HG02870 (cell line): ENCODE data around the gene KPRP.

Experiments used
- ATAC-seq: cut with Tn5 transposase; IDR thresholded peaks from one replicate; pipeline ENCODE4 v1.9.1; 2021; ENCODE audit warnings: mild to moderate bottlenecking, moderate library complexity; ENCODE audit not compliant: unreplicated experiment

The KPRP gene

DNA sequence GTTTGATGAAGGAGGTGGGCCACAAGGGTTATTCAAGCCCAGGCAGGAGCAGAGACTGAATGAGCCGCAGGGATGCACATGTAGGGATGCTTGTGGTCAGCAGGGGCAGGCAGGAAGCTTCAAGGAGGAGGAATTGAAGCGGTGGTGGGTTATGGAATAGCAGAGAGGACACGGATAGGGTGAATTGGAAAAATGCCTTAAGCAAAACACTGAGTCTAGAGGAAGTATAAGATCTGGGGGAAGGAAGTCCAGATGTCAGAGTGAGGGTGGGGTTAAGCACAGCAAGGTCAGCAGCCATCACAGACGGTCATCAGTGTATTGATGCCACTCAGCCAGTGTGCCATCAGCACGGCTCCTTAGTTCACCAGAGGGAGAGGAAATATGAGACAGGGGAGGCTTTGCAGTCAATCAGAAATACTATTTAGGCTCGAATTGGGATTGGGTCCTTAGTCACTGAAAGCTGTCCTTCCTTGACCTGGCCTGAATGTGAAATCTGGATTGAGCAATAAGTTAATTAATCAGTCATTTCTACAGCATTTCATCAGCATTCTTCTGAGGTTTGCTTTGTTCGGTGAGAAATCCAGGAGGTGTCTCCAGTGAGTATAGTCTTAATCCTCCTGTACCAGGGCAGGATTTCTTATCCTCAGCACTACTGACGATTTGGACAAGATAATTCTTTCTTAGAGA, 11.2 kb downstream of the KPRP start:
- ATAC-seq = no peak

DNA sequence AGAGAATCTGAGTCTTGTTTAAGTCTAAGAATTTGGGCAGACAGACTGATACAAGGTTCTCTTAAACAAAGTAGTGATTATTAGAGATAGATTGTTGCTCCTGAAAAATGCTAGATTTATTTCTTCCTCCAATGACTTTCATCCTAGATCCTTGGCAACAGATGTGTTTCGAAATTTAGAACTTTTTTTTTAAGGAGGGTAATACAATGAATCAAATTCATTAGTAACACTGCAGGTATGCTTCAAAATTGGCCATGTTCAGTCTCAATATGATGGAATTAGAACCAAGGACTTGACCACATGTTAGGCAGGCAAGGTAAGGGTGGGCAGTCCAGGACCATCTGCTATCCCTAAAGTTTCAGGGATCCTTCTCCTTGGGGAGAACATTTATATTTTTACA, 12.6 kb downstream of the KPRP start:
- no peak for ATAC-seq

DNA sequence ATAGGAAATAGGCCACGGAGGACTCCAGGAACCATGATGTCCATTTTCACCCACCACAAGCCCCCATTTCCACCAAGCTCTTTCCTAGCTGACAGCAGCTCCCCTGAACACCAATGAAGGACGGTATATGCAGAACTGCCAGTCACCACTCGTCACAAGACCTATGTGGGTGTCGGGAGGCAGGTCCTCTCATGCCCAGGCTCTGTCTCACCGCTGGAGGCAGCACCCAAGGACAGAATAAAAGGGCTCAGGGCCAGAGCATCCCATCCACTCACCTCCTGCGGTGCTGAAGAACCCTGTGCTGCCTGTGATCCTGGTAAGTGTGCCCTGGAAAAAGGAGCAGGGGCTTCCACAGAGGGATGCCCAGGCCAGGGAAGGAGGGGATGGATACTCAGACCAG, 17.1 kb downstream of the KPRP start, which contains the start of gene LCE1F:
Gene LCE1F (plus strand): TSS at position 266 of the 400 bp plus-strand sequence. CDS start 1,232 bp downstream, outside the sequence.
- ATAC-seq = no peak

DNA sequence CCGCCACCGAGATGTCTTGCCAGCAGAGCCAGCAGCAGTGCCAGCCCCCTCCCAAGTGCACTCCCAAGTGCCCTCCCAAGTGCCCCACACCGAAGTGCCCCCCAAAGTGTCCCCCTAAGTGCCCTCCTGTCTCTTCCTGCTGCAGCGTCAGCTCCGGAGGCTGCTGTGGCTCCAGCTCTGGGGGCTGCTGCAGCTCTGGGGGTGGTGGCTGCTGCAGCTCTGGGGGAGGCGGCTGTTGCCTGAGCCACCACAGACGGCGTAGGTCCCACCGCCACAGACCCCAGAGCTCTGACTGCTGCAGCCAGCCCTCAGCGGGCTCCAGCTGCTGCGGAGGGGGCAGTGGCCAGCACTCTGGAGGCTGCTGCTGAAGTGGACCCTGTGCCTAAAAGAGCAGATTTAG, 18.5 kb downstream of the KPRP start:
- no peak for ATAC-seq

DNA sequence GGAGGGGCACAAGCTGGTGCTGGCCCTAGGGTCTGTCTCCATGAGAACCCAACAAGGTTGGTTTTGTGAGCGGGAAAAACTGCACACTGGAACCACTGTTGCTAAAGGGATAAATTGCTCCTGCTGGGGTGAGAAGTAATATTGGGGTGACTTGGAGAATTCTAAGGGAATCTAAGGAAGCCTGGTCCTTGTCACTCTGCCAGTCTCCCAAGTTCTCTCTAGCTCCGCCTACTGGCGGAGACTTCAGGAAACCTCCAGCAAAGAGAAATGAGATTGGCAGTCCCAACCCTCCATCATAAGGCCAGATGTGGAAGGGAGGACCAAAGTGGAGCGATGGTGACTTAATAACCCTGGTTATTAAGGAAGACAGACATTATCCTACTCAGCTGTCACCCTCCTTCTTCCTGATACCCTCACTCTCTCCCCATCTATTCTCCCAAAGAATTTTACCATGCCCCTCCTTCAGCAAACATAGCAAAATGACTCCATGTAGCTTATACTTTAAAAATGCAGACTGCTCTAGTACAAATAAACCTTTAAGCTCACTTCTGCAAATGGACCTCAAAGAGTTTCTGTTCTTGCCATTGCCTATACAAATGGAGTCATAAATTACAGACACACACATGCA, 19.8 kb downstream of the KPRP start:
- ATAC-seq = no peak

DNA sequence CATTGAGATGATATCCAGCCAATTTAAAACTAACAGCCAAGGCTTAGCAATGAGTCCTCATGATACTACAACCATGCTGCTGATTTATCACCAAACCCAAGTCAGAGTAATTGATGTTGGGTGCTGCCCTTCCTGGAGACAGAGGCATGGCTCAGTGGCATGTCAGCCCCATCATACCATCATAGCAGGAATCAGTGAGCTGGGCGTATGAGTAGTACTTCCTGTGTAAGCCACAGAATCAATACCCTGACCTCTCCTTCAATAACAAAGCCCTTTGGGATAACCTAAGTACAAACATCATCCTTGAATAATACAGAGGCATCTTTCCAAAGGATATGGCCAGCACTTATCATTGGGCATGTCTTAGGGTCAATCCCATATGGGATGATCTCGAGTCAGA, 25.3 kb downstream of the KPRP start:
- no peak for ATAC-seq

DNA sequence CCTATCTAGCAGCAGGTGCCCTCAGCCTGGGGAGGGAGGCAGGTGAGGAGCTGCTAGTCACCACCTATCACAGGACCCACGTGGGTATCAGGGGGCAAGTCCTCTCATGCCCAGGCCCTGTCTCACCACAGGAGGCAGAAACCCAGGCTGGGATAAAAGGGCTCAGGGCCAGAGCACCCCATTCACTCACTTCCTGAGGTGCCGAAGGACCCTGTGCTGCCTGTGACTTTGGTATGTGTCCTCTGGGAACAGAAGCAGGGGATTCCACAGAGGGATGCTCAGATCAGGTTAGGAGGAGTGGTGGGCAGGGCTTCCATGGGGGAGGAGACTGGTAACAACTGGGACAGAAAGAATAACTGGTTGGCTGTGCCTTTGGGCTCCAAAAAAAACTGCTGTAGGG, 28.3 kb downstream of the KPRP start, which contains the start of gene LCE1E:
Gene LCE1E (plus strand): TSS at position 181 of the 400 bp plus-strand sequence. CDS start 1,043 bp downstream, outside the sequence.
- ATAC-seq = no peak

DNA sequence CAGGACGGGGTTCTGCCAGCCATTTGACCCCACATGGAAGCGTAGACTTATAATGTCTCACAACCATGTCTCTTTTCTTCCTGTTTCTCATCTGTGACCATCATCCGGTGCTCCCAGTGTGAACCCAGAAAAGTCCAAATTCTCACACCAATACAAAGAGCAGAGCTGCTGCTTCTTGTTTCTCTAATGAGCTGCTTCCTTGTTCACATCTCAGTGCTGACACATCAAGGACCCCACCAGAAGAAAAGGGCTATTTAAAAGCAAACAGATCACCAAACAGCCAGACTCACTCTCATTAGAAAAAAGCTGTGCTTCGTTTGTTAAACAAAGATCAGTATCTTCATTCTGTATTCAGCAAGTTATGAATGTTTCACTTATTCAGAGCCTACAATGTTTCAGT, 37.9 kb downstream of the KPRP start:
- ATAC-seq = no peak

DNA sequence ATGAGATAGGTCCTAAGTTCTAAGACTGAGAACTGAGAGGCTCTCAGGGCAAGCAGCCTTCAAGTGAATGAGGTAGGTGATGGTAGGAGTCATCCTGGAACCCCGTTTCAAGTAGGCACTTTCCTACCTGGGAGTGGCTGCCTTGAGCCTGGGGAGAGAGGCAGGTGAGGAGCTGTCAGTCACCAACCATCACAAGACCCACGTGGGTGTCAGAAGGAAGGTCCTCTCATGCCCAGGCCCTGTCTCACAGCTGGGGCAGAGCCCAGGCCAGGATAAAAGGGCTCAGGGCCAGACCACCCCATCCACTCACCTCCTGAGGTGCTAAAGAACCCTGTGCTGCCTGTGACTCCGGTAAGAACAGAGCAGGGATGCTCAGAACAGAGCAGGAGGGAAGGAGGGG, 38.6 kb downstream of the KPRP start, which contains the start of gene LCE1D:
Gene LCE1D (plus strand): TSS at position 301 of the 400 bp plus-strand sequence. CDS start 1,074 bp downstream, outside the sequence.
- no peak for ATAC-seq

DNA sequence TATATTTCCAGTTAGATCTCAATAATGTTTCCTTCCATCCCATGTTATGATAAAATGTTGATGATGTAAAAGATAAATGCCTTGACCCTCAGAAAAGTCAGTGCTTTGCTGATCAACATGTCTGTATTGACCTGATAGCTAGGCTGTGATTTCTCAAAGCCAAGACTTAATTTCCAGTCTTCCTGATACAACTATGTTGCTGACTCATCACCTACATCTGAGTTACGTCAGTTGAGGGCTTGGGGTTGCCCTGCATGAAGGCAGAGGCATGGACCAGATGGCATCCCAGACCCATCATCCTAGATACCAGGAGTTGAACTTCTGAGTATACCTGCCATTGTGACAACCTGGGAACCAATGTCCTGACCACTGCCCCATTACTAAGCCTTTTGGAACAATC, 43.5 kb downstream of the KPRP start:
- no peak for ATAC-seq

DNA sequence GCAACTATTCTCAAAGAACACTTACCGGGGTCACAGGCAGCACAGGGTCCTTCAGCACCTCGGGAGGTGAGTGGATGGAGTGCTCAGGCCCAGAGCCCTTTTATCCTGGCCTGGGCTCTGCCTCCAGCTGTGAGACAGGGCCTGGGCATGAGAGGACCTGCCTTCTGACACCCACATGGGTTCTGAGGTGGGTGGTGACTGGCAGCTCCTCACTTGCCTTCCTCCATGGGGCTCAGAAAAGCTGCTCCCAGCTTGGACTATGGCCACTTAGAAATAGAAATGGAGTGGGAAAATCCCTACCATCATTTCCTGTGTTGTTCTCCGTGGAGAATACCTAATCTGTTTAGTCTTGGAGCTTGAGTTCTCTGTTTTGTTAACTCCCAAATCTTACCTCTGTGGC, 48.8 kb downstream of the KPRP start, which contains the start of gene LCE1C:
Gene LCE1C (minus strand): TSS at position 76 of the 400 bp plus-strand sequence. CDS start 1,173 bp downstream, outside the sequence.
- no peak for ATAC-seq

DNA sequence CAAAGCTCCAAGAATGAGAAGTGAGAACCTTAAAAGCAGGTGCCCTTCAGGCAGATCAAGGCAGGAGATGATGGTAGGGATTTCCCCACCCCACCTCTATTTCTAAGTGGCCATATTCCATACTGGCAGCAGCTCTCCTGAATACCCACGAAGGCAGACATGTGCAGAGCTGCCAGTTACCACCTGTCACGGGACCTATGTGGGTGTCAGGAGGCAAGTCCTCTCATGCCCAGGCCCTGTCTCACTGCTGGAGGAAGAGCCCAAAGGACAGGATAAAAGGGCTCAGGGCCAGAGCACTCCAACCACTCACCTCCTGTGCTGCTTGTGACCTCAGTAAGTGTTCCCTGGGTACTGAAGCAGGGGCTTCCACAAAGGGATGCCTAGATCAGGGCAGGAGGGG, 53.2 kb downstream of the KPRP start:
- no peak for ATAC-seq
